ENCODE results near the gene MVK. TPM values are rescaled to one million over a fixed set of nuclear protein-coding genes. Genes with fewer than 3 reads are reported as not detected.

The MVK gene
- total and polyA plus RNA-seq, 8 donors: 1.2 to 22.8 (median 13.8) TPM

DNA sequence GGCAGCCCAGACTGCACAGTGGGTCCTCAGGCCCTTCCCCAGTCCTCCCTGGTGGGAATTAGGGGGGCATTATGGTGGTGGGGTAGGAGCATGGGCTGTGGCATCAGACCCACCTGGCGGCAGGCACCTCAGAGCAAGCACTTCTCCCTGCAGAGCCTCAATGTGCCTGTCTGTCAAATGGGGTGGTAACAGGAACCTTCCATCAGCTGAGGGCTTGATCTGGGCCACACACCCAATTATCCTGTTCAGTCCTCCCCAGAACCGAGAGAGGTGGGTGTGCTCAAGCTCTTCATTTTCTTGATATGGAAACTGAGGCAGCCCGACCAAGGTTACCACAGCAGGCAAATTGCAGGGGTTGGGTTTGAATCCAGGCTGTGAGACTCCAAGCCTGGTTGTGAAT lies 38.4 kb downstream of the MVK start:
- intact Hi-C loops (cut with DNase I; ENCODE audit: low total_unique reads): no loop called here
- peaks cover 0 to 2% (median under 1%) of the 10 kb centered on the region in 4 donors for H3K4me1 ChIP-seq
- no peaks in the 10 kb centered on the region for H3K36me3 ChIP-seq
- H3K27ac ChIP-seq: no peak overlapping the region
- H3K4me3 ChIP-seq: no peak overlapping the region
- 86 to 97% (median 86%) methylated on average over 3 of the region's 3 CpGs for WGBS, 5 donors
- no peak for DNase-seq
- peaks cover 0 to 98% (median 35%) of the 10 kb centered on the region in 3 donors for H3K27me3 ChIP-seq
- TF ChIP-seq EP300 (IDR thresholded peaks at IDR 0.05) (no peak), CTCF (IDR thresholded peaks at IDR 0.05) (no peak)
- no peaks in the 10 kb centered on the region for H3K9me3 ChIP-seq

DNA sequence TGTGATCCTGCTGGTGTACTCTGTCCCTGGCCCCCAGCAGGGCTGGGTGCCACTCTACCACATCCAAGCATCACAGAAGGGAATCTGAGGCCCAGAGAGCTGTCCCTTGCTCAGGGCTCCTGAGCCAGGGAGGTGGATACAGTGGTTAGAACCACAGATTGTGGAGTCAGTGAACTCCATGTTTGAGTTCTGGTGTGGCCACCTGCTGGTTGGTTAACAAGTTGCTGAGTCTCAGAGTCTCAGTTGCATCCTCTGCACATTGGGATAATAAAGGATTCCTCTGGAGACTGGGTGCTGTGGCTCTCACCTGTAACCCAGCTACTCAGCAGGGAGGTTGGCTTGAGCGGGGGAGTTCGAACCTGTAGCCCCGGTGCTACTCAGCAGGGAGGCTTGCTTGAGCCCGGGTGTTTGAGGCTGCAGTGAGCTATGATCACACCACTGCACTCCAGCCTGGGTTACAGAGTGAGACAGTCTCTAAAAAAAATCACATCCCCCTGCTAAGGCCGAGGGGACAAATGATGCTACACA lies 39.4 kb downstream of the MVK start:
- 42 to 53% (median 51%) methylated on average over 5 of the region's 5 CpGs for WGBS, 5 donors
- no peaks in the 10 kb centered on the region for H3K9me3 ChIP-seq
- H3K27ac ChIP-seq: no peak overlapping the region
- no peaks in the 10 kb centered on the region for H3K4me1 ChIP-seq
- H3K4me3 ChIP-seq: no peak overlapping the region
- no peak for DNase-seq
- TF ChIP-seq POLR2AphosphoS5 (IDR thresholded peaks at IDR 0.05) (no peak), CTCF (IDR thresholded peaks at IDR 0.05) (no peak), POLR2A (IDR thresholded peaks at IDR 0.05) (no peak), EP300 (IDR thresholded peaks at IDR 0.05) (no peak)
- intact Hi-C loops (cut with DNase I; ENCODE audit: low total_unique reads): no loop called here
- H3K36me3 ChIP-seq: no peaks in the 10 kb centered on the region
- peaks cover 0 to 97% (median 35%) of the 10 kb centered on the region in 3 donors for H3K27me3 ChIP-seq

DNA sequence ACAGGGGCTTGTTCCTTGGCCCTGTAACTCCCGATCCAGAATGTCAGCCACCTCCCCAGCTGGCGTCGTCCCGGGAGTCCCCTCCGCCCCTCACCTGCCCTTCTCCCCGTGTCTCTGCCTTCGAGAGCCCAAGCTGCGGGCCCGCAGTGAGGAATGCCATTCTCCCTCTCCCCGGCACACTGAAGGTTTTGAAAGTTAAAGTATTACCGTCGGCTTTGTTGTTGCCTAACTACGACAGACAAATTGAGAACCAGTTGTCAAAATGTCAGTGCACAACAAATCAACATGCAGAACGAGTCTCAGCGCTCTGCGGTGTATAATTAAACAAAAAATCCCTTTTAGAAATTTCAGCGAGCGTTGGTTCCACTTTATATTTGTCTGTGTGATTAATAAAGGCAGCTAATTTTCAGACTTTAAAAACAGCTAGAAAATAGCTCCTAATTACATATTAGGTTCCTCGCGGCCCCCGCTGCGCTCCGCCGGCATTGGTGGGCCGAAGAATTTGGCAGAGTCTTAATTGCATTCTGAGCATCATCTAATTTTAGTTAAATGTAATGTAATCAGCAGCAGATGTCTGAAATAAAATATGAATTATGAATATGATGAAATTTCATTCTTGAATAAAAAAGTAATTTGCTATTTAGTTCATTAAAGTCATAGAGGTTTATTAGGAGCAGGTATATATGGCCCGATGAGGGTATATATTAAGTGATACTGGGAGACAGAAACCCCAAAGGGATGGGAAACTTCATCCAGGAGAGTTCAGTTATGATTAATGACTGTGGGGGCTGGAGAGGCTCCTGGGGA lies 40.3 kb downstream of the MVK start:
- TF ChIP-seq EP300 (IDR thresholded peaks at IDR 0.05) (no peak), CTCF (IDR thresholded peaks at IDR 0.05) (no peak), POLR2A (IDR thresholded peaks at IDR 0.05) (no peak), POLR2AphosphoS5 (IDR thresholded peaks at IDR 0.05) (no peak)
- intact Hi-C loops (cut with DNase I; ENCODE audit: low total_unique reads): no loop called here
- WGBS, 5 donors: 46 to 62% (median 53%) methylated on average over 26 of the region's 26 CpGs
- H3K36me3 ChIP-seq: no peaks in the 10 kb centered on the region
- H3K27ac ChIP-seq: no peak overlapping the region
- no peak overlapping the region for H3K4me3 ChIP-seq
- DNase-seq: no peak
- H3K9me3 ChIP-seq: no peaks in the 10 kb centered on the region
- H3K4me1 ChIP-seq: no peaks in the 10 kb centered on the region
- peaks cover 0 to 91% (median 35%) of the 10 kb centered on the region in 3 donors for H3K27me3 ChIP-seq

- Histone ChIP-seq H3K4me1 (no peaks in the 10 kb centered on the region), H3K4me3 (no peak overlapping the region), H3K9me3 (no peaks in the 10 kb centered on the region), H3K36me3 (no peaks in the 10 kb centered on the region), H3K27me3 (peaks cover 0 to 75% (median 35%) of the 10 kb centered on the region in 3 donors), H3K27ac (no peak overlapping the region)
- WGBS, 5 donors: 60 to 69% (median 65%) methylated on average over 14 of the region's 14 CpGs
- no peak for TF ChIP-seq EP300 (IDR thresholded peaks at IDR 0.05)
- no peak for TF ChIP-seq CTCF (IDR thresholded peaks at IDR 0.05)
- TF ChIP-seq POLR2A (IDR thresholded peaks at IDR 0.05): no peak
- no peak for DNase-seq
- intact Hi-C loops (cut with DNase I; ENCODE audit: low total_unique reads): no loop called here
Observed at GRCh38 chr12:109615556-109616229, 42.1 kb downstream of the MVK start.

Data from stomach (tissue), 9 donors.